DND-41 (cell line): ENCODE measurements around the gene MTX1.

Experiments
- CTCF ChIP-seq: IDR thresholded peaks from 2 replicates; pipeline ENCODE4 v1.5.1; 2012; ENCODE audit warnings: borderline replicate concordance, low read length, moderate library complexity, mild to moderate bottlenecking; ENCODE audit not compliant: poor library complexity, severe bottlenecking; ENCODE audit errors: extremely low read depth
- EZH2 ChIP-seq: IDR thresholded peaks from 3 replicates; pipeline ENCODE4 v1.6.1; 2012; ENCODE audit warnings: borderline replicate concordance, low read depth, mild to moderate bottlenecking, moderate library complexity, low read length, inconsistent platforms; ENCODE audit not compliant: severe bottlenecking

- TF ChIP-seq EZH2 (no peak), CTCF (no peak)
Measured at GRCh38 chr1:155205035-155205434, 3.5 kb upstream of the MTX1 start.
